Kasumi-1 (cell line): ENCODE data around the gene IGF2R.
"Not testable (repeated sequence)": the region's sequence is repeated elsewhere in the genome, so short reads cannot be mapped to it uniquely, and the experiment has no call there.

Source experiments
- DNase-seq, 2 experiments: peaks; one replicate each; lab custom pipeline; 2025; lab: John Stamatoyannopoulos, UW

Gene IGF2R

GRCh38 chr6:159968295-159969203, at the start of gene IGF2R:
Gene IGF2R, plus strand, starts transcription at chr6:159969082. Its CDS starts 165 bp downstream, at chr6:159969247.
- peak; percentile 76 to 79 for DNase-seq

- DNase-seq = no peak
Observed at GRCh38 chr6:159919800-159920199, 49.1 kb upstream of the IGF2R start.

GRCh38 chr6:159924150-159924549, 44.7 kb upstream of the IGF2R start:
- not testable (repeated sequence) for DNase-seq

- DNase-seq = no peak
Observed at GRCh38 chr6:159926542-159927203, 42.2 kb upstream of the IGF2R start.

- DNase-seq = no peak
Observed at GRCh38 chr6:159929819-159930218, 39.1 kb upstream of the IGF2R start.

GRCh38 chr6:159931112-159931511, 37.8 kb upstream of the IGF2R start:
- DNase-seq = no peak

- no peak for DNase-seq
Observed at GRCh38 chr6:159931846-159932245, 37.0 kb upstream of the IGF2R start.

- DNase-seq = no peak
Observed at GRCh38 chr6:159933077-159933476, 35.8 kb upstream of the IGF2R start.

GRCh38 chr6:159934181-159934580, 34.7 kb upstream of the IGF2R start:
- no peak for DNase-seq

- no peak for DNase-seq
Observed at GRCh38 chr6:159935065-159935464, 33.8 kb upstream of the IGF2R start.

- no peak for DNase-seq
Observed at GRCh38 chr6:159935633-159936032, 33.2 kb upstream of the IGF2R start.

GRCh38 chr6:159939591-159940016, 29.3 kb upstream of the IGF2R start:
- DNase-seq = no peak

GRCh38 chr6:159941286-159942113, 27.4 kb upstream of the IGF2R start:
- peak; percentile 27 to 30 for DNase-seq

- DNase-seq = no peak
Observed at GRCh38 chr6:159943101-159943632, 25.7 kb upstream of the IGF2R start.

- DNase-seq = no peak
Observed at GRCh38 chr6:159943968-159944598, 24.8 kb upstream of the IGF2R start.

GRCh38 chr6:159945801-159946392, 23.0 kb upstream of the IGF2R start:
- no peak for DNase-seq

GRCh38 chr6:159946912-159947311, 22.0 kb upstream of the IGF2R start:
- DNase-seq = no peak

- no peak for DNase-seq
Observed at GRCh38 chr6:159948199-159948598, 20.7 kb upstream of the IGF2R start.

- no peak for DNase-seq
Observed at GRCh38 chr6:159951772-159952171, 17.1 kb upstream of the IGF2R start.

- no peak for DNase-seq
Observed at GRCh38 chr6:159952289-159953005, 16.4 kb upstream of the IGF2R start.
